Stimulated activated CD8-positive, alpha-beta memory T cell treated with anti-CD3 and anti-CD28 coated beads, Interleukin-7, amount 100 ng/mL, for 1 hour (primary cell): Measurements from ENCODE around the gene ICOS.

Experiments
- DNase-seq, 2 donors: peaks; one replicate each; pipeline ENCODE4 v3.0.0-alpha.2; 2020; ENCODE audit warnings: low read depth in 2 of 2

ICOS gene

GRCh38 chr2:203936535-203936934 lies at the start of gene ICOS:
TSS of gene ICOS (plus strand) at chr2:203936763. CDS start at chr2:203936815, 52 bp downstream.
- no peak for DNase-seq

GRCh38 chr2:203887677-203888076 lies 48.9 kb upstream of the ICOS start:
- no peak for DNase-seq

- DNase-seq, result no peak
These were observed 47.0 kb upstream of the ICOS start for GRCh38 chr2:203889542-203889941.

GRCh38 chr2:203889944-203890343 lies 46.6 kb upstream of the ICOS start:
- DNase-seq, result no peak

- no peak for DNase-seq
These were observed 45.8 kb upstream of the ICOS start for GRCh38 chr2:203890733-203891132.

- DNase-seq, result no peak
These were observed 45.1 kb upstream of the ICOS start for GRCh38 chr2:203891474-203891873.

GRCh38 chr2:203892207-203892606 lies 44.4 kb upstream of the ICOS start:
- DNase-seq, result no peak

- DNase-seq, result no peak
These were observed 43.2 kb upstream of the ICOS start for GRCh38 chr2:203893401-203893800.

- DNase-seq, result no peak
These were observed 42.7 kb upstream of the ICOS start for GRCh38 chr2:203893840-203894239.

GRCh38 chr2:203894262-203894661 lies 42.3 kb upstream of the ICOS start:
- DNase-seq, result no peak

GRCh38 chr2:203897544-203897943 lies 39.0 kb upstream of the ICOS start:
- DNase-seq, result no peak

GRCh38 chr2:203898657-203899056 lies 37.9 kb upstream of the ICOS start:
- DNase-seq, result no peak

- no peak for DNase-seq
These were observed 36.3 kb upstream of the ICOS start for GRCh38 chr2:203900253-203900652.

- DNase-seq, result no peak
These were observed 32.5 kb upstream of the ICOS start for GRCh38 chr2:203904022-203904421.

- no peak for DNase-seq
These were observed 30.9 kb upstream of the ICOS start for GRCh38 chr2:203905656-203906055.

- DNase-seq, result no peak
These were observed 28.3 kb upstream of the ICOS start for GRCh38 chr2:203908066-203908796.

GRCh38 chr2:203908797-203909185 lies 27.8 kb upstream of the ICOS start:
- DNase-seq, result no peak

- DNase-seq, result no peak
These were observed 27.1 kb upstream of the ICOS start for GRCh38 chr2:203909261-203909967.

- DNase-seq, result no peak
These were observed 26.6 kb upstream of the ICOS start for GRCh38 chr2:203909974-203910373.

- DNase-seq, result no peak
These were observed 22.6 kb upstream of the ICOS start for GRCh38 chr2:203913947-203914346.

GRCh38 chr2:203914546-203915182 lies 21.9 kb upstream of the ICOS start:
- no peak for DNase-seq

GRCh38 chr2:203915256-203915655 lies 21.3 kb upstream of the ICOS start:
- DNase-seq, result no peak

GRCh38 chr2:203916756-203917155 lies 19.8 kb upstream of the ICOS start:
- DNase-seq, result no peak
